HG03097 (cell line): Measurements from ENCODE around the gene TNIK.

Experiments
- ATAC-seq: cut with Tn5 transposase; IDR thresholded peaks from one replicate; pipeline ENCODE4 v1.9.1; 2021; ENCODE audit not compliant: unreplicated experiment, low FRiP score

Gene TNIK

DNA sequence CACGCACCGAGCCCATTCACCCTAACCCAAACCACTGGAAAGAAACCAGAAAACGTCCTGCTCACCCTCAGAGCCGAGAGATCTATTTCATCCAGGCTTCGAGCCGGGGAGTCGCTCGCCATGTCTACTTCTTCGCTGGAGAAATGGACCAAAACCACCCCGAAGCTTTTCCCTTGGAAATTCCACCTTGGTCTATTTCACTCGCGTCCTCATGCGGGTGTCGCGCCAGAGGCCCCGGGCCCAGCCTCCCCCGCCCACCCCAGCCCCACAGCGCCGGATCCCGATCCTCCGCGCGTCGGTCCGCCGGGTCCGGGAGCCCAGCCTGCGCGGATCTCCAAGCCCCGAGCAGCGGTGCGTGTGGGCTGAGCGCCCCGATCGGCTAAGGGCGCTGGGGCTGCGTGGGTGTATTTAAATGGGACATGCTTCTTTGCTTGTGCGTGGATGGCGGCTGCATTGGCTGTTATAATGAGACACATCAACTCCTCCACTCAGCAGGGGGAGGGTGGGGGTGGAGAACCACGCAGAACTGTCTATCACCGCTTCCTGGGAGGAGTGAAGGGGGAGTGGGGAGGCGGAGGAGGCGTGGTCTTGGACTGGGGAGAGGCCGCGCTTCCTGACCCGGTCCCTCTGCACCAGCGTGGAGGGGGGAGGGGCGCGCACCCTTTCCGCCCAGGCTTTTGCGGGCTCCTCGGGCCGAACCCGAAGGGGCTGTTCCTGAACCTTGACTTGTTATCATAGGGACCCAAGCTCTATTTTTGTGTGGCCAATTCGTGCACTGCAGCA lies at the start of gene TNIK:
TNIK (minus strand) TSS at position 464 of the 783 bp plus-strand sequence; CDS start at position 122, 342 bp downstream.
- peak; percentile 66 for ATAC-seq

- ATAC-seq = no peak
These were observed 48.5 kb upstream of the TNIK start for GRCh38 chr3:171508676-171509075.

GRCh38 chr3:171508206-171508605 lies 48.0 kb upstream of the TNIK start:
- ATAC-seq = no peak

DNA sequence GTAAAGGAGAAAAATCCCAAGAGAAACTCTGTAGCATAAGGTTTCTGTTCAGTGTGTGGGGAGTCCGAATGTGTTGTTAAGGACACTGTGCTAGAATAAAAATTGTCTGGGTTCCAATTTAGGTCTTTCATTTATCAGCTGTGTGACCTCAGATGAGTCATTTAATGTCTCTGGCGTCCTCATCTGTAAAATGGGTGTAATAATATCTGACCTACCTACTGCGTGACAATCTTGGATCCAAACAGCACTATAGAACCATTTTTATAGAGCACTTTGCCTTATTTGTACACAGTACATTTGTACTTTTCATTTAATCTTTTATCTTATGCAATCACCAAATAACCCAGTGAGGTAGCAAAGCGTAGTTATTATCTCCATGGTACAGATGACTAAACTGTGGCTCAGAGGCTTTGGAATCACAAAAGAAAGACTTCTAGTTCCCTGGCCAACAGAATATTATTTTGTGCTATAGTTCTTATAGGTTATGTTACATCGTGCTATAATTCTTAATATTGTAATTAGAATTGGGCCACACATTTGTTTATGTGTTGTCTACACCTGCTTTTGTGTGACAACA lies 46.6 kb upstream of the TNIK start:
- no peak for ATAC-seq

- ATAC-seq = no peak
These were observed 45.7 kb upstream of the TNIK start for GRCh38 chr3:171505822-171506333.

DNA sequence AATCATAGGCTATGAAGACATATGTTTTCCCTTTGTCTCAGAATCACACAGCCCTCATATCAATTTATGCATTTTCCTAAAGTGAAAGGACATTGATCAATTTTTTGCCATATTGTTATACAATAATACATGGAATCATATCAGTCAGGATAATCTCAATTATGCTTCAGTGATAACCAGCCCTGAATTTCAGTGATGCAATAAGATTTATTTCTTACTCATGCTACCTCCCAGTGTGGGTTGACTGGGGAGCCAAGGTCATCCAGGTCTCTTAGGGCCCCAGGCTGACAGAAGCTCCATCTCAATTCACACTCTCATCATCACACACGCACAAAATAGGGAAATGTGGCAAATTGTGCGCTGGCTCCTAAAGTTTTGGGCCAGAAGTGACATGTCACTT lies 44.2 kb upstream of the TNIK start:
- no peak for ATAC-seq

DNA sequence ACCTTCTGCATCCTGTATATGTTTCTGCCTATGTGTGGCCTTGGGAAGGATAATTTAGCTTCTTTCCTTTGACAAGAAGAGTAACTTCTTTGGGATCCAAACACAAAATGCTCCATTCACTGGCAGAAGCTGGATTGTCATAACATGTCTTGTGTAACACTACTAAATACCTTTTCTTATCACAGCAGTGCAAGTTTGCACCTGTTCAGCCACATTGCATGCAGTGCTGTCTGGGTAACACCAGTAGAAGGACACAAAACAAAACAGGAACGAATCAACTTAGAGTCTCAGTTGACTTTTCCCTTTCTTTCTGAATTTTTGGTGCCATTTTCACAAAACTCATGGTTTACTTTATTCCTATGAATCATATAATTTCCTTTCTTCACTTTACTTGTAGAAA lies 43.6 kb upstream of the TNIK start:
- ATAC-seq = no peak

DNA sequence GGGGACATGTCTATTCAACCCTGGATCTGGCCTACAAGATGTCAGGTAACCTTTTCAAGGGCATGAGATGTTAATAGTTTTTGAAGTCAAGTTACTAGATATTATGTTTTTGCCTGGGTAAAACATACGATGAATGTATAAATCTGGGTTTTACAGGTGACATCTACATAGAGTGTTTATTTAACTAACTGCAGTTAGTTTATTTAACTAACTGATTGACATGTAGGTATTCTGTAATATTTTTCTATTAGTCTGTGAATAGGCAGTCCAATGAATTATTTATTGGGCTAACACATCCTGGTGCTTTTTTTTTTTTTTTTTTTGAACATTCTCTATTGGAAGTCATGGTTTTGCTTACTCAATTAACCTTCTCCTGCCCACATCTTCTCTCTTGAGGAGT lies 38.7 kb upstream of the TNIK start:
- ATAC-seq = no peak

DNA sequence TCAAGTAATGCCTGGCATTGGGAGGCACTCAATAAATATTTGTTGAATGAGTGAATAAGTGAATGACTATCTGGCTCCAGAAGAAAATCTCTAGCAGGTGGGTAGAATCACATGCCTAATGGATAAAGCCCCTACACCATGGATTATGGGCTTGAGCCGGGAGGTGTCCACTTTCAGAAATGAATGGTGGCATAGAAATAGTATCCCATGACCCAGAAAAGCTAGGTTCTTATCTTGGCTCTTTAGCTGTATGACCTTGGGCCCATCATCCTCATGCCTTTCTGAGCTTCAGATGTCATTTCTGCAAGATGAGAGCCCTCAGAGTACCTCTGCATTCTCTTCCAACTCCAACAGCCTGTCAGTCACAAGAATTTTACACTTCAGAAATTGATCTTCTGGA lies 37.3 kb upstream of the TNIK start:
- ATAC-seq = no peak

GRCh38 chr3:171495413-171495812 lies 35.2 kb upstream of the TNIK start:
- ATAC-seq = no peak

DNA sequence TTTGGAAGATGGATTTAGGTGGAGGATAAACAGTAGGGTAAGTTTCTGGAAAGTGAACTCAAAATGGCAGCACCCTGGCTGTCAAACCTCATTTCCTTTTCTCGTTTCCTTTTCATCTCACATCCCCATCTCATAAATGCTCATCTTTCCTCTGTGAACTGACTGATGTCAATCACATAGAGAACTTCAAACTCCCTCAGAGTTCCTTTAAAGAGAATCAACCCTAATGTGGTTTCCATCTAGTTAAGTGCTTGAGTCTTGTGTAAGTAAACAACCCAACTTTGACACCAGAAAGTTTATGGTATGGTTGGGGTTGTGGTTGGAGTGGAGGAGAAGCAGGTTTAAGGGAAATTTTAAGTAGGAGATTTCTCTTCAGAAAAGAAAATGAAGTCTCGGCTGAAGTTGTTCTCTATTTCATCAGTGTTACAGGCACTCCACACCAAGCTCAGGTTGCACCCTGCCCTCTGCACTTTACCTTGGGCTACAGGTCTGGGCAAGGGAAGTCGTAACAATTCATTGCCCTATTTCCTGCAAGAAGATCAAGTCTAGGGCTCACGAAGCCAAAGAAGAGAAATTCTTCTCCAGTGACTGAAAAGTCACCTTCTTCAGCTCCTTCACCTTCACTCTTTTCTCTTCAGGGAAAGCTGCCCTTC lies 34.4 kb upstream of the TNIK start:
- no peak for ATAC-seq

DNA sequence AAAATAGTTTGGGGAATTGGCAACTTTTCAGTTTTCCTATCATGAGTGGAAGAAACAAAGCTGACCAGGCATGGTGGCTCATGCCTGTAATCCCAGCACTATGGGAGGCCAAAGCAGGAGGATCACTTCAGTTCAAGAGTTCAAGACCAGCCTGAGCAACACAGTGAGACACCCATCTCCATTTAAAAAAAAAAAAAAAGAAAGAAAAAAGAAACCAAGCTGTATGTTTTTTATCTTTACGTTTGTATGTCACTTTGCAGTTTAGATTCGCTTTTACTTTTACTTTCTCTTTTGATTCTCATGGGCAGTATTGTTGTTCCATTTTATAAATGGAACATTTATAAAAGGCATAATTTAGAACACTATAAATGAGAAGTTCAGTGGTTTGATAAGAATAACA lies 31.2 kb upstream of the TNIK start:
- ATAC-seq = no peak

GRCh38 chr3:171490901-171491300 lies 30.7 kb upstream of the TNIK start:
- no peak for ATAC-seq

GRCh38 chr3:171489348-171489747 lies 29.1 kb upstream of the TNIK start:
- no peak for ATAC-seq

DNA sequence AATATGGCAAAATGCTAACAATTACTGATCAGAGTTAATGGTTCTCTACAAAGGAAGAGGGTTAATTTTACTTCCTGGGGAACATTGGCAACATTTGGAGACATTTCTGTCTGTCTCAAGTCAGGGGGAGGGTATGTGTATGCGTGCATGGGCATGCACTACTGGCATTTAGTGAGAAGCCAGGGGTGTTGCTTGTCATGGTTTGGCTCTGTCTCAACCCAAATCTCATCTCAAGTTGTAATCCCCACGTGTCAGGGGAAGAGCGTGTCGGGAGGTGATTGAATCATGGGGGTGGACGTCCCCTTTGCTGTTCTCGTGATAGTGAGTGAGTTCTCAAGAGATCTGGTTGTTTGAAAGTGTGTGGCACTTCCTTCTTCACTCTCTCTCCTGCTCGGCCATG lies 28.3 kb upstream of the TNIK start:
- no peak for ATAC-seq

DNA sequence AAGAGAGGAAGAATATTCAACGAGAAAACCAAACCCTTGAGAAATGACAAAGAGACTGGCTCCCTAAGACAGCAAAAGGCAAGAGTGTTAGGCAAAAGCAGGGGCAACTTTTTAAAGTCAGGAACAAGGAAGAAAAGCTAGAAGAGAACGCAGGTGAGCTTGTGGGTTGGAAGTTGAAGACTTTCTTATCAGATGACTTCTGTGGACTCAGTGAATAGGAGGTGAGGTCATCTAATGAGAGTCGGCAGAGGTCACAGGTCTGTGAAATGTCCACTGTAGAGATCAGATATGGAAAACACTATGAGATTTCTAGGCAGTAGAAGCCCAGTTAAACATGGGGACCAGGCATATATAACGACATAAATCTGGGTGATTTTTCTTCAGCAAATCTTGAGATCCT lies 27.2 kb upstream of the TNIK start:
- no peak for ATAC-seq

DNA sequence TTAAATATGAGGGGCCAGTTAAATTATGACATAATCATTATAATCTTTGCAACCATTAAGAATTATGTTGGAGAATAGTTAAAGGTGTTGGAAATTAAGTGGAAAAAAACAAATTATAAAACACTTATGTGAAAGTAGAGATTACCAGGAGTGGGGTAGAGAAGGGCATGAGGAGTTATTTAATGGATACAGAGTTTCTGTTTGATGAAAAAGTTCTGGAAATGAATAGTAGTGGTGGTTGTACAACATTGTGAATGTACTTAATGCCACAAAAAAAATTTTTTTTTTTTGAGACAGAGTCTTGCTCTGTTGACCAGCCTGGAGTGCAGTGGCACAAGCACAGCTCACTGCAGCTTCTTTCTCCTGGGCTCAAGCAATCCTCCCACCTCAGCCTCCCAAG lies 25.1 kb upstream of the TNIK start:
- no peak for ATAC-seq

- no peak for ATAC-seq
These were observed 20.8 kb upstream of the TNIK start for GRCh38 chr3:171481011-171481410.

- peak; percentile 69 for ATAC-seq
These were observed 20.3 kb upstream of the TNIK start for GRCh38 chr3:171480526-171480925.

GRCh38 chr3:171476532-171477102 lies 16.4 kb upstream of the TNIK start:
- ATAC-seq = no peak

DNA sequence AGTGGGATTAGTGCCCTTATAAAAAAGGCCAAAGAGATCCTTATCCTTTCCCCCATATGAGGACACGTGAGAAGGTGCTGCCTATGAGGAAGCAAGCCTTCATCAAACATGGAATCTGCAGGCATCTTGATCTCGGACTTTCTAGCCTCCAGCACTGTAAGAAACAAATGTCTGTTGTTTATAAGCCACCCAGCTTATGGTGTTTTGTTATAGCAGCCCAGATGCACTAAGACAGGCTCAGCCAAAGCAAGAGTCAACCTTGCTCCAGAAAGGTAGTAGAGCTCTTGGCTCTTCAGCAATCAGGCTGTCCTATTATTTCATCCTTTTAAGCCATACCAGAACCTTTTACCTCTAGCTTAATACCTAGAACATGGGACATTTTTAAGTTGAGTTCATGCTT lies 12.3 kb upstream of the TNIK start:
- no peak for ATAC-seq
